Hepatocyte (in vitro differentiated cells): ENCODE data around the gene APOBEC3F. TPM values are rescaled to one million over a fixed set of nuclear protein-coding genes. Genes with fewer than 3 reads are reported as not detected.

Experiments
- DNase-seq: peaks from one replicate; pipeline ENCODE4 v3.0.0-alpha.2; 2016; ENCODE audit warnings: low spot score
- H2AFZ ChIP-seq: fragments of 200-600 bp; sonication (generic); 2 replicates; pipeline ENCODE4 v1.6.0; 2016; ENCODE audit warnings: antibody characterized with exemption, mild to moderate bottlenecking
- H3K27ac ChIP-seq: fragments of 200-600 bp; sonication (generic); 2 replicates; pipeline ENCODE4 v1.5.1; 2016; ENCODE audit warnings: mild to moderate bottlenecking
- H3K27me3 ChIP-seq: fragments of 200-600 bp; sonication (generic); 2 replicates; pipeline ENCODE4 v1.6.1; 2016
- H3K36me3 ChIP-seq: fragments of 200-600 bp; sonication (generic); replicated peaks from 2 replicates; pipeline ENCODE4 v1.5.1; 2016; ENCODE audit warnings: low read depth; ENCODE audit not compliant: insufficient read depth
- H3K4me1 ChIP-seq: fragments of 200-600 bp; sonication (generic); 2 replicates; pipeline ENCODE4 v1.5.1; 2016; ENCODE audit warnings: mild to moderate bottlenecking, moderate library complexity; ENCODE audit not compliant: insufficient read depth
- H3K4me2 ChIP-seq: fragments of 200-600 bp; sonication (generic); 2 replicates; pipeline ENCODE4 v1.6.0; 2016
- H3K4me3 ChIP-seq: fragments of 200-600 bp; sonication (generic); 2 replicates; pipeline ENCODE4 v1.5.1; 2016; ENCODE audit warnings: mild to moderate bottlenecking
- H3K79me2 ChIP-seq: fragments of 200-600 bp; sonication (generic); 2 replicates; pipeline ENCODE4 v1.6.0; 2017; ENCODE audit warnings: mild to moderate bottlenecking
- H3K9me2 ChIP-seq: fragments of 200-600 bp; sonication (generic); replicated peaks from 2 replicates; pipeline ENCODE4 v1.6.0; 2017; ENCODE audit warnings: mild to moderate bottlenecking; ENCODE audit not compliant: insufficient read depth
- H3K9me3 ChIP-seq: fragments of 200-600 bp; sonication (generic); 2 replicates; pipeline ENCODE4 v1.5.1; 2016; ENCODE audit warnings: low read depth, mild to moderate bottlenecking
- H4K20me1 ChIP-seq: fragments of 200-600 bp; sonication (generic); 2 replicates; pipeline ENCODE4 v1.6.0; 2016; ENCODE audit warnings: mild to moderate bottlenecking; ENCODE audit not compliant: insufficient read depth, poor library complexity, severe bottlenecking
- CTCF ChIP-seq: fragments of 200-600 bp; sonication (generic); IDR thresholded peaks from 2 replicates; pipeline ENCODE4 v1.5.1; 2016; ENCODE audit warnings: antibody characterized with exemption, mild to moderate bottlenecking; ENCODE audit not compliant: poor library complexity
- EZH2 ChIP-seq: fragments of 200-600 bp; sonication (generic); IDR thresholded peaks from 2 replicates; pipeline ENCODE4 v1.6.1; 2016; ENCODE audit warnings: antibody characterized with exemption, mild to moderate bottlenecking, borderline replicate concordance
- EZH2phosphoT487 ChIP-seq: fragments of 200-600 bp; sonication (generic); IDR thresholded peaks from one replicate; pipeline ENCODE4 v1.6.1; 2018; ENCODE audit warnings: antibody characterized with exemption, mild to moderate bottlenecking, low read depth, moderate library complexity; ENCODE audit not compliant: unreplicated experiment, severe bottlenecking
- WGBS: methylation state at CpG from one replicate; pipeline ENCODE4 v1.1.6; 2016; ENCODE audit warnings: low lambda C conversion rate; ENCODE audit errors: missing lambda C conversion rate; 5-methylcytosine and 5-hydroxymethylcytosine counted together
- polyA plus RNA-seq: library from polyadenylated mRNA; unstranded; fragments of >200 nt; fragmentation: Nextera tagmentation; extraction: Ambion mirVana; gene quantifications from 2 replicates; pipeline ENCODE4 v1.2.1, GENCODE V29; 2016
- total RNA-seq: library from RNA; depleted of rRNA; stranded (reverse); fragments of >200 nt; gene quantifications from 2 replicates; pipeline ENCODE4 v1.2.3, GENCODE V29; 2014

APOBEC3F gene
- total and polyA plus RNA-seq, 2 experiments from 2014 or later = 1.2 to 8.8 TPM

GRCh38 chr22:39088685-39089032 lies 48.0 kb downstream of the APOBEC3F start:
- DNase-seq = no peak
- Histone ChIP-seq H2AFZ (no peak overlapping the region), H3K27me3 (no peaks in the 10 kb centered on the region), H3K9me2 (no peaks in the 10 kb centered on the region), H3K27ac (no peak overlapping the region), H3K9me3 (no peaks in the 10 kb centered on the region), H3K36me3 (no peaks in the 10 kb centered on the region), H3K4me3 (no peak overlapping the region), H3K79me2 (no peaks in the 10 kb centered on the region), H4K20me1 (no peaks in the 10 kb centered on the region), H3K4me2 (no peak overlapping the region), H3K4me1 (no peaks in the 10 kb centered on the region)
- TF ChIP-seq EZH2phosphoT487 (no peak), EZH2 (no peak), CTCF (no peak)
- 89% methylated on average over 5 of the region's 5 CpGs for whole genome bisulfite sequencing

GRCh38 chr22:39089928-39090327 lies 49.3 kb downstream of the APOBEC3F start:
- Histone ChIP-seq H3K4me1 (no peaks in the 10 kb centered on the region), H3K36me3 (no peaks in the 10 kb centered on the region), H3K9me3 (no peaks in the 10 kb centered on the region), H3K27ac (no peak overlapping the region), H3K27me3 (no peaks in the 10 kb centered on the region), H3K4me3 (no peak overlapping the region), H3K79me2 (no peaks in the 10 kb centered on the region), H3K9me2 (no peaks in the 10 kb centered on the region), H3K4me2 (no peak overlapping the region), H4K20me1 (no peaks in the 10 kb centered on the region), H2AFZ (no peak overlapping the region)
- DNase-seq = no peak
- WGBS = 84% methylated on average over 6 of the region's 6 CpGs
- TF ChIP-seq EZH2 = no peak
- TF ChIP-seq EZH2phosphoT487 = no peak
- TF ChIP-seq CTCF = no peak

- H3K9me2 ChIP-seq = no peaks in the 10 kb centered on the region
- no peak for TF ChIP-seq CTCF
- no peak for TF ChIP-seq EZH2phosphoT487
- no peak for TF ChIP-seq EZH2
- no peak overlapping the region for H3K4me2 ChIP-seq
- no peaks in the 10 kb centered on the region for H3K79me2 ChIP-seq
- H3K9me3 ChIP-seq = no peaks in the 10 kb centered on the region
- no peaks in the 10 kb centered on the region for H3K27me3 ChIP-seq
- H3K36me3 ChIP-seq = no peaks in the 10 kb centered on the region
- H3K4me1 ChIP-seq = no peaks in the 10 kb centered on the region
- H2AFZ ChIP-seq = no peak overlapping the region
- DNase-seq = no peak
- H3K27ac ChIP-seq = no peak overlapping the region
- no peak overlapping the region for H3K4me3 ChIP-seq
- 86% methylated on average over 13 of the region's 15 CpGs for WGBS
- no peaks in the 10 kb centered on the region for H4K20me1 ChIP-seq
Measured at GRCh38 chr22:39090426-39091064, 49.9 kb downstream of the APOBEC3F start.
